Breast epithelium (tissue), 3 donors: ENCODE results near the gene BRCA1.

ENCODE experiments used
- POLR2A ChIP-seq: fragments of 450-650 bp; IDR thresholded peaks from one replicate; pipeline ENCODE4 v1.6.1; 2016; ENCODE audit warnings: antibody characterized with exemption, mild to moderate bottlenecking, moderate library complexity
- POLR2AphosphoS5 ChIP-seq, 3 donors: sonication (generic); formaldehyde crosslinking; IDR thresholded peaks; one replicate each; pipeline ENCODE4 v1.6.1; 2017; ENCODE audit warnings: antibody characterized with exemption in 3 of 3
- TF ChIP-seq, protein P1 (sequence below), 3 donors: fragments of 450-650 bp; IDR thresholded peaks; one replicate each; pipeline ENCODE4 v1.5.1; 2016 to 2017; ENCODE audit warnings: antibody characterized with exemption in 3 of 3, mild to moderate bottlenecking in 3 of 3, moderate library complexity in 3 of 3

GRCh38 chr17:43030137-43030767 is 94.9 kb downstream of the BRCA1 start:
- TF ChIP-seq, protein P1, sequence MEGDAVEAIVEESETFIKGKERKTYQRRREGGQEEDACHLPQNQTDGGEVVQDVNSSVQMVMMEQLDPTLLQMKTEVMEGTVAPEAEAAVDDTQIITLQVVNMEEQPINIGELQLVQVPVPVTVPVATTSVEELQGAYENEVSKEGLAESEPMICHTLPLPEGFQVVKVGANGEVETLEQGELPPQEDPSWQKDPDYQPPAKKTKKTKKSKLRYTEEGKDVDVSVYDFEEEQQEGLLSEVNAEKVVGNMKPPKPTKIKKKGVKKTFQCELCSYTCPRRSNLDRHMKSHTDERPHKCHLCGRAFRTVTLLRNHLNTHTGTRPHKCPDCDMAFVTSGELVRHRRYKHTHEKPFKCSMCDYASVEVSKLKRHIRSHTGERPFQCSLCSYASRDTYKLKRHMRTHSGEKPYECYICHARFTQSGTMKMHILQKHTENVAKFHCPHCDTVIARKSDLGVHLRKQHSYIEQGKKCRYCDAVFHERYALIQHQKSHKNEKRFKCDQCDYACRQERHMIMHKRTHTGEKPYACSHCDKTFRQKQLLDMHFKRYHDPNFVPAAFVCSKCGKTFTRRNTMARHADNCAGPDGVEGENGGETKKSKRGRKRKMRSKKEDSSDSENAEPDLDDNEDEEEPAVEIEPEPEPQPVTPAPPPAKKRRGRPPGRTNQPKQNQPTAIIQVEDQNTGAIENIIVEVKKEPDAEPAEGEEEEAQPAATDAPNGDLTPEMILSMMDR (IDR thresholded peaks at IDR 0.05) = no peak
- TF ChIP-seq POLR2A = no peak
- TF ChIP-seq POLR2AphosphoS5 (IDR thresholded peaks at IDR 0.05) = no peak
